ENCODE results near the gene SH3BP4.
"Not testable (repeated sequence)": the region's sequence is repeated elsewhere in the genome, so short reads cannot be mapped to it uniquely, and the experiment has no call there.

The SH3BP4 gene

GRCh38 chr2:235057616-235058015 lies 105.8 kb downstream of the SH3BP4 start:
- not testable (repeated sequence) for DNase-seq (ENCODE audit: low read depth)

- DNase-seq (ENCODE audit: low read depth) = no peak
These were observed 107.3 kb downstream of the SH3BP4 start for GRCh38 chr2:235059161-235059560.

GRCh38 chr2:235061656-235062055 lies 109.8 kb downstream of the SH3BP4 start:
- no peak for DNase-seq (ENCODE audit: low read depth)

GRCh38 chr2:235063471-235063961 lies 111.7 kb downstream of the SH3BP4 start:
- DNase-seq (ENCODE audit: low read depth) = no peak

GRCh38 chr2:235064976-235065375 lies 113.2 kb downstream of the SH3BP4 start:
- DNase-seq (ENCODE audit: low read depth) = no peak

- DNase-seq (ENCODE audit: low read depth) = no peak
These were observed 114.7 kb downstream of the SH3BP4 start for GRCh38 chr2:235066490-235066889.

- no peak for DNase-seq (ENCODE audit: low read depth)
These were observed 115.1 kb downstream of the SH3BP4 start for GRCh38 chr2:235066895-235067294.

GRCh38 chr2:235068701-235069100 lies 116.9 kb downstream of the SH3BP4 start:
- DNase-seq (ENCODE audit: low read depth) = no peak

GRCh38 chr2:235070063-235070706 lies 118.4 kb downstream of the SH3BP4 start:
- no peak for DNase-seq (ENCODE audit: low read depth)

- DNase-seq (ENCODE audit: low read depth) = no peak
These were observed 122.1 kb downstream of the SH3BP4 start for GRCh38 chr2:235073868-235074413.

GRCh38 chr2:235077046-235077445 lies 125.2 kb downstream of the SH3BP4 start:
- no peak for DNase-seq (ENCODE audit: low read depth)

GRCh38 chr2:235078182-235078581 lies 126.4 kb downstream of the SH3BP4 start:
- no peak for DNase-seq (ENCODE audit: low read depth)

- DNase-seq (ENCODE audit: low read depth) = no peak
These were observed 127.2 kb downstream of the SH3BP4 start for GRCh38 chr2:235078914-235079472.

- no peak for DNase-seq (ENCODE audit: low read depth)
These were observed 128.3 kb downstream of the SH3BP4 start for GRCh38 chr2:235080101-235080500.

- DNase-seq (ENCODE audit: low read depth) = no peak
These were observed 130.9 kb downstream of the SH3BP4 start for GRCh38 chr2:235082578-235083338.

- DNase-seq (ENCODE audit: low read depth) = no peak
These were observed 132.0 kb downstream of the SH3BP4 start for GRCh38 chr2:235083822-235084221.

- no peak for DNase-seq (ENCODE audit: low read depth)
These were observed 132.6 kb downstream of the SH3BP4 start for GRCh38 chr2:235084424-235084823.

- DNase-seq (ENCODE audit: low read depth) = no peak
These were observed 133.7 kb downstream of the SH3BP4 start for GRCh38 chr2:235085476-235085875.

GRCh38 chr2:235086481-235087184 lies 134.8 kb downstream of the SH3BP4 start:
- no peak for DNase-seq (ENCODE audit: low read depth)

- no peak for DNase-seq (ENCODE audit: low read depth)
These were observed 136.1 kb downstream of the SH3BP4 start for GRCh38 chr2:235087832-235088495.

GRCh38 chr2:235088496-235088921 lies 136.7 kb downstream of the SH3BP4 start:
- DNase-seq (ENCODE audit: low read depth) = no peak

GRCh38 chr2:235091421-235091820 lies 139.6 kb downstream of the SH3BP4 start:
- no peak for DNase-seq (ENCODE audit: low read depth)

Measured in activated T-cell treated with anti-CD3 and anti-CD28 coated beads for 24 hours (primary cell).